HG03457 (cell line): ENCODE results near the gene RBM46.
"Not testable (repeated sequence)": the region's sequence is repeated elsewhere in the genome, so short reads cannot be mapped to it uniquely, and the experiment has no call there.

Experiments
- ATAC-seq: cut with Tn5 transposase; IDR thresholded peaks from one replicate; pipeline ENCODE4 v1.9.1; 2021; ENCODE audit warnings: moderate number of reproducible peaks; ENCODE audit not compliant: unreplicated experiment

Gene RBM46

DNA sequence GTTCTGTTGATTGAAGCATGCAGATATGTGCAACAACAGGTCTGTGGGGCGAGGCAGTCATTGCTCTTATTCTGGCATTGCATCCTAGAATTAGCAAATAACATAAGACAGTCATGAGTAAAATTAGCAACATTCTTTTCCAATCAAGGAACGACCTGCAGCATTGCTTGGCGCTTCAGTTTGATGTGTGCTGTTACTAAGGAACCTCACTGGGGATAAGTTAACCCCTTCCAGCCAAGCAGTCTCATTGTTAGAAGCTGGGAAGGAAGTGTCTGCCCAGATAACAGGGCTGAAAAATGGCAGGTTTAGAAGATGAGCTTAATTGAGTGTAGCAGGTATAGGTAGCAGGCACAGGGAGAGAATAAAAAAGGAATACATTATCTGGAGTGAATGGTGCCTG lies 55.4 kb downstream of the RBM46 start:
- no peak for ATAC-seq

GRCh38 chr4:154838155-154838554 lies 57.1 kb downstream of the RBM46 start:
- no peak for ATAC-seq

- no peak for ATAC-seq
Observed at GRCh38 chr4:154838694-154839093, 57.6 kb downstream of the RBM46 start.

DNA sequence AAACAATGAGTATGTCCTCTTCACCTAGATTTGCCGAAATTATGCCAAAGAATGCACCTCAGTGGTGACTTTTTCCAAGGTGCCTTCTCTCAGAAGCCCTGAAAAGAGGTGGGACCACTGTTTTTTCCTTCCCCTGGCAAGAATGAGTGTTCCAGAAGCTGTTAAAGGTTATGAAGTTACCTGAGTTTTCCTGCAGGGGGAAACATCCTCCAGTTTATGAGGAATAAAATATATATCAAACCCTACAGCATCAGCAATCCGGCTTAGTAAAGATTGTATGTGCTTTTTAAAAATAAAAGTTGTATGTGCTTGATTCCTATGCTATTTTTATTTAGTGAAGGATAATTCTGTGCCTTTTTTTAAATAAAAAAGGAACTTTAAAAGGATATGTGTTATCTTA lies 73.3 kb downstream of the RBM46 start:
- ATAC-seq = no peak

GRCh38 chr4:154858166-154858565 lies 77.1 kb downstream of the RBM46 start:
- ATAC-seq = no peak

GRCh38 chr4:154868414-154869194 lies 87.5 kb downstream of the RBM46 start:
- no peak for ATAC-seq

- no peak for ATAC-seq
Observed at GRCh38 chr4:154869301-154869700, 88.2 kb downstream of the RBM46 start.

GRCh38 chr4:154872198-154872597 lies 91.1 kb downstream of the RBM46 start:
- ATAC-seq = no peak

GRCh38 chr4:154874049-154874448 lies 93.0 kb downstream of the RBM46 start:
- ATAC-seq = not testable (repeated sequence)

DNA sequence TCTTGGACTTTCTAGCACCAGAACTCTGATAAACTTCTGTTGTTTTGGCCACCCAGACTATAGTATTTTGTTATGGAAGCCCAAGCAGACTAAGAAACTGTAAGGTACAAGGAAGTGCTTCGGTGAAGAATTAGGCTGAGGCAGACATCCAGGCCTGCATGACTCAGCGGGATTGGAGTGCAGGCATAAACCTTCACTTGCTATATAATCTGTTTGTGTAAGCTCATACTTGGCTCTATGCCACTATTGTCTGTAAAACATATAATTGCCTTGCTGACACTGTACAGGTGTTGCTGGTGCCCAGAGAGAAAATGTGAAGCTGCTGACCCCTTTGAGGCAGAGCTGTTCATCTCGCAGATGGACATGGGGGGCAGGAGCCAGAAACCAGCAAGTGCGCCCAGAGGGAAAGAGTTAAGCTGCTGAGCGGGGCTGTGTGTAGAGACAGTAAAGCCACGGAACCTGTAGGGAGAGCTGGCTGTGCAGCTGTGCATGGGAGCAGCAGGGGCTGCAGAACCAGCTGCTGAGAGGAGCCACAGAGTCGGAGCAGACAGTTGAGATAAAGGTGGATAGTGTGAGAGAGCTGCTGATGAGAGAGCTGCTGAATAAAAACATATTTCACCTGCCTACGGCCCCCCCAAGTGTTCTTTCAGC lies 96.2 kb downstream of the RBM46 start:
- ATAC-seq = no peak
